Fibroblast of lung (primary cell): ENCODE results near the gene HPS5. TPM values are rescaled to one million over a fixed set of nuclear protein-coding genes. Genes with fewer than 3 reads are reported as not detected.

ENCODE experiments used
- DNase-seq, 2 donors: peaks; one replicate each; pipeline versions ENCODE4 v3.0.0 to v3.0.0-alpha.2; 2010; ENCODE audit warnings: low read depth in 2 of 2
- H2AFZ ChIP-seq: 2 replicates; pipeline ENCODE4 v1.5.1; 2012; ENCODE audit warnings: low read length, control low read depth, inconsistent platforms
- H3K27ac ChIP-seq: 2 replicates; pipeline ENCODE4 v1.5.1; 2011; ENCODE audit warnings: low read length, control low read depth; ENCODE audit not compliant: insufficient read depth
- H3K27me3 ChIP-seq: 2 replicates; pipeline ENCODE4 v1.5.1; 2011; ENCODE audit warnings: mild to moderate bottlenecking, low read length; ENCODE audit not compliant: control insufficient read depth, insufficient read depth
- H3K36me3 ChIP-seq: 2 replicates; pipeline ENCODE4 v1.5.1; 2011; ENCODE audit warnings: low read length; ENCODE audit not compliant: control insufficient read depth, insufficient read depth
- H3K4me1 ChIP-seq: 2 replicates; pipeline ENCODE4 v1.5.1; 2011; ENCODE audit warnings: low read length; ENCODE audit not compliant: control insufficient read depth, insufficient read depth; ENCODE audit errors: extremely low read depth
- H3K4me2 ChIP-seq: 2 replicates; pipeline ENCODE4 v1.5.1; 2011; ENCODE audit warnings: low read length, control low read depth; ENCODE audit not compliant: insufficient read depth; ENCODE audit errors: extremely low read depth
- H3K4me3 ChIP-seq, 4 experiments: fragments of 200-600 bp in 1 of 4; sonication (generic) in 1 of 4; replicated peaks in 1 of 4; 2 replicates each; pipeline ENCODE4 v1.5.1; 2011 to 2016; ENCODE audit warnings: low read length in 4 of 4, low read depth in 3 of 4, mild to moderate bottlenecking in 3 of 4, control low read depth in 2 of 4, inconsistent platforms in 1 of 4, mixed read lengths in 1 of 4; ENCODE audit not compliant: insufficient read depth in 1 of 4; ENCODE audit errors: control extremely low read depth in 1 of 4
- H3K79me2 ChIP-seq: 2 replicates; pipeline ENCODE4 v1.5.1; 2012; ENCODE audit warnings: mild to moderate bottlenecking, low read length, inconsistent platforms; ENCODE audit not compliant: control insufficient read depth, insufficient read depth
- H3K9ac ChIP-seq: 2 replicates; pipeline ENCODE4 v1.5.1; 2011; ENCODE audit warnings: mild to moderate bottlenecking, low read length, control low read depth; ENCODE audit not compliant: insufficient read depth
- H3K9me3 ChIP-seq: 2 replicates; pipeline ENCODE4 v1.5.1; 2012; ENCODE audit warnings: low read depth, low read length; ENCODE audit not compliant: control insufficient read depth, insufficient read depth
- H4K20me1 ChIP-seq: 2 replicates; pipeline ENCODE4 v1.5.1; 2011; ENCODE audit warnings: low read length; ENCODE audit not compliant: control insufficient read depth, insufficient read depth; ENCODE audit errors: extremely low read depth
- CTCF ChIP-seq, 2 donors: IDR thresholded peaks in 1 of 2; conservative IDR thresholded peaks in 1 of 2; 1 replicate in 1 of 2; 2 replicates in 1 of 2; pipeline ENCODE4 v1.5.1; 2011 to 2012; ENCODE audit warnings: low read length in 2 of 2, control low read depth in 1 of 2, inconsistent platforms in 1 of 2, low read depth in 1 of 2, mild to moderate bottlenecking in 1 of 2
- EZH2 ChIP-seq: IDR thresholded peaks from 2 replicates; pipeline ENCODE4 v1.5.1; 2012; ENCODE audit warnings: low read length, control low read depth, mild to moderate bottlenecking; ENCODE audit errors: missing control alignments
- polyA plus RNA-seq, 2 donors: library from polyadenylated mRNA; depleted of rRNA in 1 of 2; stranded (reverse) in 1 of 2; unstranded in 1 of 2; fragments of >200 nt; gene quantifications; 2 replicates each; pipeline ENCODE4 v1.2.1, GENCODE V29; 2011 to 2012; ENCODE audit warnings: missing spikeins in 1 of 2
- total RNA-seq: library from RNA; depleted of rRNA; stranded (reverse); fragments of >200 nt; gene quantifications from 2 replicates; pipeline ENCODE4 v1.2.1, GENCODE V29; 2014

Gene HPS5
- total and polyA plus RNA-seq, 2 donors (not counting 1 experiment from before 2014, with no cell fraction given), result 15.6 to 44.1 TPM

- no peaks in the 10 kb centered on the region for H3K4me1 ChIP-seq
- peaks cover 6% of the 10 kb centered on the region for H3K36me3 ChIP-seq
- DNase-seq, result no peak
- no peaks in the 10 kb centered on the region for H3K9me3 ChIP-seq
- no peak overlapping the region for H3K27ac ChIP-seq
- no peaks in the 10 kb centered on the region for H3K79me2 ChIP-seq
- no peak overlapping the region for H3K4me3 ChIP-seq
- no peak overlapping the region for H2AFZ ChIP-seq
- no peak overlapping the region for H3K9ac ChIP-seq
- H4K20me1 ChIP-seq, result no peaks in the 10 kb centered on the region
- no peak overlapping the region for H3K4me2 ChIP-seq
- TF ChIP-seq EZH2, result no peak
- no peak for TF ChIP-seq CTCF (conservative IDR thresholded peaks at IDR 0.05 in 1 of 2, IDR thresholded peaks at IDR 0.05 in 1 of 2; ENCODE audit: low read depth in 1 of 2, low read length in 2 of 2)
- H3K27me3 ChIP-seq, result no peaks in the 10 kb centered on the region
Measured at GRCh38 chr11:18358646-18359045, 36.7 kb upstream of the HPS5 start.

- TF ChIP-seq CTCF (conservative IDR thresholded peaks at IDR 0.05 in 1 of 2, IDR thresholded peaks at IDR 0.05 in 1 of 2; ENCODE audit: low read depth in 1 of 2, low read length in 2 of 2), result no peak
- no peak for TF ChIP-seq EZH2
- H2AFZ ChIP-seq, result no peak overlapping the region
- H3K9me3 ChIP-seq, result no peaks in the 10 kb centered on the region
- H4K20me1 ChIP-seq, result no peaks in the 10 kb centered on the region
- no peaks in the 10 kb centered on the region for H3K79me2 ChIP-seq
- no peak overlapping the region for H3K4me2 ChIP-seq
- peak in 1 of 2 donors; percentile 29 for DNase-seq
- peaks cover 1% of the 10 kb centered on the region for H3K36me3 ChIP-seq
- H3K4me1 ChIP-seq, result peaks cover 2% of the 10 kb centered on the region
- H3K27me3 ChIP-seq, result no peaks in the 10 kb centered on the region
- H3K4me3 ChIP-seq, result no peak overlapping the region
- H3K9ac ChIP-seq, result no peak overlapping the region
- H3K27ac ChIP-seq, result no peak overlapping the region
Measured at GRCh38 chr11:18352581-18352980, 30.6 kb upstream of the HPS5 start.

- Histone ChIP-seq H3K4me3 (no peak overlapping the region), H2AFZ (no peak overlapping the region), H3K27ac (peak overlapping the region; percentile 32), H3K36me3 (peaks cover 3% of the 10 kb centered on the region), H3K9me3 (no peaks in the 10 kb centered on the region), H3K79me2 (no peaks in the 10 kb centered on the region), H3K9ac (no peak overlapping the region), H3K4me1 (peaks cover 2% of the 10 kb centered on the region), H4K20me1 (no peaks in the 10 kb centered on the region), H3K4me2 (no peak overlapping the region), H3K27me3 (no peaks in the 10 kb centered on the region)
- TF ChIP-seq EZH2 (no peak), CTCF (conservative IDR thresholded peaks at IDR 0.05 in 1 of 2, IDR thresholded peaks at IDR 0.05 in 1 of 2; ENCODE audit: low read depth in 1 of 2, low read length in 2 of 2) (no peak)
- peak; percentile 54 to 59 for DNase-seq
Measured at GRCh38 chr11:18347471-18348125, 25.7 kb upstream of the HPS5 start.
